NOMO-1 (cell line): ENCODE results near the gene RIPOR2.

Experiments
- DNase-seq, 2 experiments: peaks; one replicate each; lab custom pipeline; 2025; ENCODE audit not compliant: unreplicated experiment in 2 of 2; lab: John Stamatoyannopoulos, UW

RIPOR2 gene

DNA sequence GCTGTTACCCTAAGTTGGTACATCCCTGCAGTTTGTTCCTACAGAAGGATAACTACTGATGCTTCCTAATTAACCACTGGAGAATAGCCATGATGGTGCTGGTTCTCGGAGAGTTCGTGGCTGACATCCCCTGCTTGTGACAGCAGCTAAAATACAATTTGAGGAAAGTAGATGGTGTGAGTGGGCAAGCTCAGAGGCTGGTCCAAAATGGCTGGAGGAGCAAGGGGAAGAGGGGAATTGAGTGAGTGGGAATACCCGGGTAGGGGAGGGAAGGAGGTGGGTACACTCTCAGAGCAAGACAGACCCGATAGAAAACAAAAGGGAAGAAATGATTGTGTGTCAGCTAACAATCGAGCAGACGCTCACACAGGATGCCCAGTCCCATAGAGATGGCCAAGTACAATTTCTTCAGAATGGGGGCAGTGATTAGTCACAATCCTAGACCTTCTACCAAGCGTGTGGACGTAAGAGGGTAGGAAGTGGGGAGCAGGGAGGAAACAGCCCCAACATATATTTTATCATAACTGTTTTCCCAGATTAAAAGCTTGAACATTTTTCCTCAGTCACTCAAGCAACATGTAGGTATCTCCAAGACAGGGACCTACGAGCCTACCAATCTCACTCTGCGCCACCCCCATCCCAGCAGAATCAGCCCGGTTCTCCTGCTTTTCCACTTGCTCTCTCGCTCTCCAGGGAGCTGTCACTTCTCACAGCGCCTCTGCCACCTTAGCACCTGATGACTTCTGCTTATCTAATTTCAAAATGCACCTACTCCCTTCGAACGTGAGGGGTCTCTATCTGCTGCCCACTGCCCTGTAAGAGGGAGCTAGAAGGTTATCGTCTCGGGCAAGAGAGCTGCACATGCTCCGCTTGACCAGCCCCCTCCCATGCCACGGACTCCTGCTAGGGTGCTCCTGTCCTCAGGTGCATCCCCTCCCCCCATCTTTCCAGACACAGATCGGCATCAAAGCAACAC is 26.2 kb downstream of the RIPOR2 start:
- DNase-seq: no peak

DNA sequence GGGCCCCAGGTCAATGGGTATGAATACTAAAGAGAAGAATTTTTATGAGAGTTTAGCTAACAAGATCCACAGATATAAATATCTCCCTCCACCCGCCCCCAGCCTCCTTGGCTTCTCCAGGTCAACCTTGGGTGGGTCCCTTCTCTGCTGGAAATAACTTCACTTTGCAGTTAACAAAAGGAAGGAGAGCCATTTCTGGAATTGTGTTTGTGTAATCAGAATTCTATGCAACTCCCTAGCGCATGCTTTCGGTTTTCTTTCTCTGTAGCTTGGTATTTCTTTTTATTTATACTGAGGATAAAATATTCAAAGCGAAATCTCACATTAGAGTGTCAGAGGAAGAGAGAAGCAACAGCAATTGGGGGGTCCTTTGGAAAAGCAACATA is 27.1 kb downstream of the RIPOR2 start:
- no peak for DNase-seq

DNA sequence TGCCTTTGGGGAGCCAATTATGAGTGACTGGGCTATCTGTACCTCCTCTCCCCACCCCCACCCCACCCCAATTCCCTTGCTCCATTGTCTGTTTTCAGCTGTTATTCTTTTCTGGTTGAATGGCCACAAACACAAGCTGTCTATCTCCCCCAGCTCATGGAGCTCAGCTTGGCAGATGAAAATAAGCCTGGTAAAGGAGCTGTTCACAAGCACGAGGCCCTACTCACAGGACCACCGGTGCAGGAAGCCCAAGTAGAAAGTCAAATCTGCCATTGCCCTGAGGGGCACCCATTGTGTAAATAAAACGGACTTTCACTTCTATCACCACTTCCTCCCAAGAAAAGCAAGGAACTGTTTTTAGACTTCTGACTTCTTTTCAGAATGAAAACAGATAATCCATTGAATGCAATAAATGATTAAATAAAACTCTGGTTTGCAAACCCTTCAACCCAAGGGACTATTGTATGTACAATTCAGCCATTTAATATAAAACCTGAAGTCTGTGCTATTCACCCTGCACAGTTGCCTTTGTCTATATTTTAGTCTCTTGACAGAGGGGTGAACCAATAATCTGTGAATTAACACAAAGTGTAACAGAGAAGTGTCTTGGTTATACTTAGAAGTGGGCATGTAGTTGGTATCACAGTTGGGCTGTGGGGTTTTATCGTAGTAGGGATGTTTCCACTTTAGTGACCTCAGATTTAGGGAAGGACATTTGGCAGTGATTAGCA is 27.7 kb downstream of the RIPOR2 start:
- peak in 1 of 2 experiments; percentile 59 for DNase-seq

DNA sequence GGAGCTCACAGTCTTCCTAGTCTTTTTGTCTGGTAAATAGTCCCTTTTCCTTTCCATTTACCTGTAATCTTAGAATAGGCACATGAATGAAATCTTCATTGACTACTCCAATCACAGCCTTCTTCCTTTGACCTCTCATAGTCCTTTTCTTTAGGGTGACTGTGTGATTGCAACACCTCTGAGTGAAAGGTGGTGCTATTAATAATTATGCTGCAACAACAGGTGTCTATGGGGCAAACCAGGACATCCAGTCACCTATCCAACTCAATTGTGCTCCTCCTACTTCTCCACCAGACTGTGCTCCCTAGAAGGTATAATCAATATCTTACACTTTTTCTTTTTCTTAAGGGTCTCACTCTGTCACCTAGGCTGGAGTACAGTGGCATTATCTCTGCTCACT is 29.4 kb downstream of the RIPOR2 start:
- DNase-seq: no peak

DNA sequence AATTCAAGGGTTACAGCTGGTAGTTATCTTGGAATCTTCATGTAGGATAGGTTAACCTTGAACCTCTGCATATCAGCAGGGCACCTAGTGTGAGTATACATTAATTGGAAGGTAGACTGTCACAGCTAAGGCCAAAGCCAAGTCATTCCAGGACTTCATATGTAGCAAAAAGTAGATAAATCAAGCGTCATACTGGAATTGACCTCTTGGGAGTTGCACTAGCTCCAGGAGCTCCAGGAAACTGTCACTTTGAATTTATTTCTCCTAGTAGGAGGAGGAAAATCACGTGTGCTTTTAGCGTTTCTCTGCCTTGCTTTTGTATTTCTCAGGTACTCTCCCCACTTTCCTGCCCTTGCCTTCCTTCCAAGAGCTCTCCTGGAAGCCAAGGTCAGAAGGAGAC is 30.3 kb downstream of the RIPOR2 start:
- DNase-seq: no peak

DNA sequence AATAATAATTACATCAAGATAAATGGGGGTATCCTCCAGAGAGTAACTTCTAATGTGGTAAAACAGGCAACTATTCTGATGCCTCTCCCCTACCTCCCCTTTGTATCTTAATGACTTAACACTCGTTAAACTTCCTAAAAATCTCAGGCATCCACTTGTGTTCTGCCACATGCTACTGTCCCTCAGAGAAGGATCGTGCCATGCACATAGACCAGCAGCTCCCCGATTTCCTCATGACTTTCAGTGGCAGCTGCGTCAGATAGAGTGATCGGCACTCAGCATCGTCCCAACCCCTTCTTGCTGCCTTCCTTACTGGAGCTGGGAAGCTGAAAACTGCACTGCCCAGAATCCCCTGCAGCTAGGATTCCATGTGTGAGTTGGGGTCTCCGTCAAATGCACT is 32.1 kb downstream of the RIPOR2 start:
- no peak for DNase-seq

DNA sequence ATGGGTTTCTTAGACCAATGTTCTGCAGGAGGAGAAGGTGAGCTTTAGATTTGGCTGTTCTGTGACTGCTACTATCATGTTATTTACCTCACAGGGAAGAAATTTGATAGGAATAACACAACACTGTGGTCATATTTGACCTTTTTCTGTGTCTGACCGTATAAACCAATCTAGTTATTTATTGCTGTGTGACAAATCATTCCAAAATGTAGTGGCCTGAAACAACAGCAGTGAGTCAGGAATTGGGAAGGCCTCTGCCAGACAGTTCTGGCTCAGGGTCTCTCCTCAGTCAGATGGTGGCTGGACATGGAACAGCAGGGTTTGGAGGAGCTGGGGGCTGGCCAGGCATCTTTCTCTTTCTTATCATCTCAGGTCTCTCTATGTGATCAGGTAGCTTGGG is 33.0 kb downstream of the RIPOR2 start:
- DNase-seq: no peak

DNA sequence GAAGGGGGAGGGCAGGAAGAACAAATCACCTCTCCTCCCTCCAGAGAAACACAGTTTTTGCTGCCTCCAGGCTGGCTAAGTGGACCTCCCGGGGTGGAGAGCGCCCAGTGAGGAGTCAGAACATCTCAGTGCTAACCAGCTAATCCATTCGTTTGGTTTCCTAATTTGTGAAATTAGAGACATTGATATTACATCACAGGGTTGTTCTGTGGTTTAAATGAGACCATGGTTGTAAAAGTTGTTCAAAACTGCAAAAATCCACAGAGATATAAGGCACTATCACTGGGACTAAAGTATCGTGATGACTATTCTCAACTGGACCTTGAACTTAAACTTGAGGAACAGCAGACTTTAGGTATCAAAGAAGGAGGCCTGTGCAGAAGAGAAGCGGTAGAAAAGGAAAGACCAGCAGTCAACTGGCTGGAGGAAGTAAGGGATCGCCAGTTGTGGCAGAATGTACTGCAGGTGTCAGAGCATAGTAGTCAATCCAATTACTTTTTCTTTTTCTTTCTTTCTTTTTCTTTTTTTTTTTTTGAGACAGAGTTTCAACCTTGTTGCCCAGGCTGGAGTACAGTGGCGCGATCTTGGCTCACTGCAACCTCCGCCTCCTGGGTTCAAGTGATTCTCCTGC is 33.9 kb downstream of the RIPOR2 start:
- DNase-seq: peak; percentile 11 to 63

DNA sequence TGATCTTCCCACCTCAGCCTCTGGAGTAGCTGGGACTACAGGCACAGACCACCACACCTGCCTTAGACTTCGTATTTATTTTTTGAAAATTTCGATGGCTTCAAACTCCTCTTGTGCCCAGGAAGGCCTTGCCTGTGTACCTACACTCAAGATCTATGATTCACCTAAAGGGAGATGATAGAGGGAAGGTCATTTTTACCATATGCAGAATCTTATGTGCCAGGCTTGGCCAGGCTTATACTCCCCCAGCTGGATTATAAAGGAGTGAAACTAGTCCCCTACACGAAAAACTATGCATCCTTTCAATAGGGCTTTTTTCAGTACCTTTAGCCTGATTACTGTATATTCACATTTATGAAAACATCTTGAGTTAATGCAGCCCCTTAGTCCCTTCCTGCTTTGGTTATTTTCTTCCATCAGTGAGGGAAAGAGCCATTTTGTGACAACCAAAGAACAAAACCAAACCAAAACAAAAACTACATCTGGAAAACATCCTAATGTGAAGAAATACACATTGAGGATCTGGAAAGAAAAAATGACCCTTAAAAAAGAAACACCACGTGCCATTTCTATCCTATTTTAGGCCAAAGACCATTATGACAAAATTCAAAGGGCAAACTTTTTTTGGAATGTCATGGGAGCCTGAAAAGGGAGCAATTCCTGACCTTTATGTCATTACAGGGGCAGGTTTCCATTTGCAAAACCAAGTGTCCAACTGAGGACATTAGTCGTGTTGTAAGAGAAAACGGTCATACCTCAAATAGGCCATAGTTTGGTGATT is 34.7 kb downstream of the RIPOR2 start:
- no peak for DNase-seq

DNA sequence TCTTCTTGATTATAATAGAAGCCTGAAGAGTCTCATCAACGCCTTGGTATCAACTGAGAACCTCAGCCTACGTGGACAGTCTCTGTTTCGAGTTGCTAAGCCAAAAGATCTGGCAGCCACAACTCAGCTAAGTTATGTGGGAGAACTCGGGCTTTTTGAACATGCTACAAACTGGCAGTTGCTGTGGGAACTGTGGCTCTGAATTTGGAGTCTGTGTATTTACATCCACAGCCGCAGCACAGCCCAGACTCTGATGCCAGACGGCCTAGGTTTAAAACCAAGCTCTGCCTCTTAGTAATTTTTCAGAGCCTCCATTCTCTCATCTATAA is 35.8 kb downstream of the RIPOR2 start:
- no peak for DNase-seq

DNA sequence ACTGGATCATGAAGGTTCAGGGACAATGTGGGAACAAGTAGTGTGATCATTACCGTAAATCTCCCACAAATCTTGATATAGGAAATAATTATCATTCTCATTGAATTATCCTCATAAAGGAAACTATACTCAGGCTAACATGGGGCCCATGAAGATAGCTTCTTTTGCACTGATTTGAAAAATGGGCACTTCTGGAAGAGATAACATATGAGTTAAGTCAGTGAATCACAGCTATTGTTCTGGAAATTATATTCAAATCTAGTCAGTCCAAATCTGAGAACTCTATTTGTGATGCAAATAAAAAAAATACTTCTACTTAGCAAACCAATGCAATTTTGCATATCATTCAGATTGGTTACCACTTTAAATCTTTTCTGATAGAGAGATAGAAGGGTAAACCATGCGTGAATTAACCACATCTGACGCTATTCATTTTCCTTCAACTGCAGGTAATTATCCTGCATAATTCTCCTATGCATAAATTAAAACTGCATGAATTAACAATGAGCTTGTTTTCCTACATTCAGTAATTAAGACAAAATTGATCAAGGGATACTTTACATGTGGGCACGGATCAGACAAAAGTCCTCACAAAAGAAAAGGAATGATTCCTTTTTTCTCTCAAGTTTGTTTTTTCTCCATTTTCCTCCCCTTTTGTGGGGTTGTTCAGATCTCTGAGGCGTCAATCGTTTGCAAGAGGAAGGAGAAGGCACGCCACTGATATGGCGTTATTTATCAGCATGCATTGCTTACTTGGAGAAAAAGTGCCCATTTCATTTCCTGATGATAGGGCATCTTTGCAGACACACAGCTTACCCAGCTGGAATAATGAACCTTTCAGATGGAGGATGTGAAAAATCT is 36.4 kb downstream of the RIPOR2 start:
- no peak for DNase-seq

DNA sequence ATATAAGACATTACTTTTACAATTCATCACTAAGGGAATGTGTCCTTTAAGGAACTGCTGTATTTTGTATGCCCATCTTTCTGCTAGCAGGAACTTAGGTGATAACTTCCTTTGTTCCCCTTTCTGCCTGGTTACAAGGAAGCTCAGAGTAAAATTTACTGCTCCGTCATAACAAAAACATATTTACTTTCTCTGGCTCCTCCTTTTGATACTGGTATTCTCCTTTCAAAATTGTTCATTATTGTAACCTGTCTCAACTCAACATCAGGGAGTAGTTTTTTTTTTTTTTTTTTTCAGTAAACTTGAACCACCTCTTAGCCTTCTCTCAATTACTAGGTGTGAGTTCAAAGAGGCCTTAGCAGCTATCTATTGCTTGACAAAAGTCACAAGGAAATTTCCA is 37.1 kb downstream of the RIPOR2 start:
- peak in 1 of 2 experiments; percentile 41 for DNase-seq

DNA sequence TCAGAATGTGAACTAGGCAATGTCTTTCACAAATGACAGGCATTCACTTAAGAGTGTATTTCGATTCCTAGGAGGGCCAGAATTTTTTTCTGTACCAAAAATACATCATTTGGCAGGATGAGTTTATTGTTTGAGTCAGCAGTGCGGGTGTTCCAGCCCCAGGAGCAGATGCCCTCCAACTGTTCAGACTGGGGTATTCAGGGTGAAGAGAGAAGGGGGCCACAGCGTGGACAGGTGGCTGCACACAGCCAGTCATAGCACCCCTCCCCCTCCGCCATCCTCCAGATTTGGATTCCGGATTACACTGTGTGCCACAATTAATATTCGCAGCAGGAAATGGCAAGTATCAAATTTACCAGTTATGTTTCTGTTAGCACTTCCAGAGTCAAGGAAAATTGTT is 38.6 kb downstream of the RIPOR2 start:
- no peak for DNase-seq

DNA sequence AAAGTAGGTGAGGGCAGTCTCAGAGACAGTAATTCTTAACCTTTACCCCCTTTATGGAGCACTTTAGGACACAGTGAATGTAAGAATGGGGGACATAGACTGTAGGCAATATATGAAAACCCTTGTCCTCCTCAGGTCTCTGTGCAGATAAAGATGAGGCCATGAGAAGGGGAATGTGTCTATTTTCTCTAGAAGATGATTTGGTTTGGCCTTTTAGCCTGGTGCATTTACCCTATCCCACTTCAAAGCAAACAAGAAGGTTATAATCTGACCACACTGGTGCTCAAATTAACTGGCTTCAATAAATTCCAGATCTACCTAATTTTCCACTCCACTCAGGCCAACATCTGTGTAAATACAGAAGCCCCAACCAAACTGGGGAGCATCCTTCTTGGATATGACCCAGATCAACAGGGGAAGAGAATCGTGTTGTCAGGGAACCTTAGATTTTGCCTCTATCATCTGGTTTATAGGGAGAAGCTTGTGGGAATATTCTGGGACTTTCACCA is 42.4 kb downstream of the RIPOR2 start:
- no peak for DNase-seq

DNA sequence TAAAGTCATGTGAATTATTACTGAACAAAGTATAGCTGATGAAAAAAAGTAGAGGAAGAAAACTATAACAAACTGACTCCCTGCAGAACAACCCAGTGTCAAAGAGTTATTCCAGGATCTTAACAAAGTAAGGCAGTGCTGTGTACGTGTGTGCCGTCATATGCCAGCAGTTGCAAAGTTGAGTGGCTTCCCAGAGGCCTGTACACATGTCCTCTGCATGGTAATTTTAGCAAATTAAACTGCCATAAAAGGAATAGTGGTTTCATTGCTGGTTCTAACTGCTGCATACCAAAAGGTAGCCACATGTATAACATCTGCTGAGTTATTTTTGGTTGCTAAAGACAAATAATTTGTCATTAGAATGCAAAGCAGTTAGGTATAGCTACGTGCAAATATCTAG is 44.8 kb downstream of the RIPOR2 start:
- DNase-seq: no peak

DNA sequence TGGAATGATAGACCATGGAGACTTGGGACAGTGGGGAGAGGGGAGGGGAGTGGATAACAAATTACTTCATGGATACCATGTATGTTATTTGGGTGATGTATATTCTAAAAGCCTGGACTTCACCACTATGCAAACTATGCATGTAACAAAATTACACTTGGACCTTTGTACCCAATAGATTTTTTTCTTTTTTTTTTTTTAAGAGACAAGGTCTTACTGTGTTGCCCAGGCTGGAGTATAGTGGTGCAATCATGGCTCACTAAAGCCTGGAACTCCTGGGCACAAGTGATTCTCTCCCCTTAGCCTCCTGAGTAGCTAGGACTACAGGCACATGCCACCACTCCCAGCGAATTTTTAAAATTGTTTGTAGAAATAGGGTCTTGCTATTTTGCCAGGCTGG is 45.3 kb downstream of the RIPOR2 start:
- DNase-seq: no peak

DNA sequence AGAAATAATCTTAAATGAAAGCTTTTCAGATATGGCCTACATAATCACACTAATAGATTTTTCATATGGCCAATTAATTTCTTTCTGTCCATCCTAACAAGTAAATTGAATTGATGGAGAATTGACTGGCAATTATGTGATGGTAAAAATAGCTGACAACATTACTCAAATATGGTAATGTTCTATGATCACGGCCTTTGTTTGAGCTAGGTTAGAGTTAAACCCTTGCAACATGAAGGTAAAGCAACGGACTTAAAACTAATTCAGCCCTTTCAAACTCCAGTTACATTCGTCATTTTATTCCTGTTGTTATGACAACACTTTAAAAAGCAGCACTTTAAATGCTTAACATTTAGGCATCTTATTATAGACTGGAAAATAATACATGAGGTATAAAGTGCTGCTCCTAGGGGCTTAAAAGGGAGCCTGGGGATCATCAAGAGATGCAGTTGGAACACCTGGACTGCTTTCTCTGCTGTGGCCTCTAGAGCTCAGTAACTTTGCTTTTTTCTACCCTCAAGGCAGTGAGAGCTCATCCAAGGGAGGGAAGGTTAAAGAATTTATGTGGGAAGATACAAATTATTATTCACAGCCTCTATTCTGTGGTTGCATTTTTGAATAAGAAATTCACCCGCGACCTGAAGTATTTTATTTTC is 46.9 kb downstream of the RIPOR2 start:
- no peak for DNase-seq

DNA sequence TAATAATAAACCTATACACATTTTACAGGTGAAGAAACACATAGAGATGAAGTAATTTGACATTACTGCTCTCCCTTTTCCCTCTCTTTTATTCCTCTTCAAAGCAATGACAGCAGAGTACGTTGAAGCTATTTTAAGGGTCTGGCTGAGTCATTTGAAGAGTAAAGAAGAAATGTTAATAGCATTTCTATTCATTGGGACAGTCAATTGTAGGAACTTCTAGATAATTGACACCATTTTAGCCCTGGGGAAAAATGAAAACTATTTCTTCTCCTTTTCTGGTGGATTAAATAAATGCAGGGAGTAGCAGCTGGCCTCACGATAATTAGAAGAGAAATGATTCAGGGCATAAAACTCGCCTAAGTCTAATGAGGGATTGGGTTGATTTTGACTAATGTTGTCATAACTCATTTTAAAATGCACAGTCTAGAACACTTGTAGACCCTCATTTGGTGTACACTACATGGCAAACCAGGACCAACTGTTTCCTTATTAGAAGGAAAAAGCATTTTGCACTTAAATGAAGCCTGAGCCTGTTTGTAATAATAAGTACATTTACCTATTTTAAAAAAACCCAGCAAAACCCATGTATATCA is 48.1 kb downstream of the RIPOR2 start:
- DNase-seq: no peak

DNA sequence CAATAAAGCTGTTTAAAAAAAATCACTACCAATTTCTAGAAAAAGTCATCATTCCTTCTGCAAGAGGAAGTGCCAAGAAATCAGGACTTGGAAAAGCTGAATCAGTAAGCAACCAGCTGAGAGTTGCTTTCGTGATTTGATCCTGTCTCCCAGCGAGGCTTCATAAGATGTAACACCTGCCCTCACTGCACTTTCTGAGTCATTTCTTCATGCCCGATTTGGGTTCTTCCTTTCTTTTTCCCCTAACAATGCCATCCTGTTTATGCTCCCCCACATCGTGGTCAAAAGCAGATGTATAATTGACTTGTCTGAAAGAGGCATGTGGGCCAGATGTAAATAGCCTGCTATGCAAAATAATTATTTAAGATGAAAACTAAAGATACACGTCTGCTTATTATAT is 52.1 kb downstream of the RIPOR2 start:
- no peak for DNase-seq
